K562 (cell line): ENCODE measurements around the gene SERTAD1. TPM values are rescaled to one million over a fixed set of nuclear protein-coding genes. Genes with fewer than 3 reads are reported as not detected.
"Not testable (repeated sequence)": the region's sequence is repeated elsewhere in the genome, so short reads cannot be mapped to it uniquely, and the experiment has no call there.

Experiments
- ATAC-seq: fragments of 200-7000 bp; cut with Tn5 transposase; 3 replicates; pipeline ENCODE4 v1.9.1; 2020; ENCODE audit warnings: moderate library complexity
- BruUV-seq: library from RNA; stranded (reverse); fragments of 400-500 nt; replicated peaks from 2 replicates; lab custom pipeline; 2021; lab: Mats Ljungman, UMichigan
- CTCF ChIA-PET: fragments of 300-600 bp; formaldehyde crosslinking; extraction: SDS; loops from one replicate; lab custom pipeline; 2021; ENCODE audit warnings: low intra/inter-chr PET ratio; lab: Yijun Ruan, JAX
- POLR2A ChIA-PET: fragments of 300-600, 350-650 bp; sonication (Branson Sonifier 250); formaldehyde crosslinking; extraction: SDS; loops from one replicate; lab custom pipeline; 2021; ENCODE audit warnings: antibody characterized with exemption, inconsistent platforms; lab: Yijun Ruan, JAX
- DNase-seq, 4 experiments: peaks; one replicate each; pipeline versions ENCODE4 v3.0.0 to v3.0.0-alpha.2; 2011 to 2018; ENCODE audit warnings: low spot score in 3 of 4, mixed read lengths in 3 of 4; ENCODE audit errors: extremely low read depth in 1 of 4
- FAIRE-seq: peaks from 2 replicates; lab custom pipeline; 2011; peaks lifted over from hg19 to GRCh38; lab: Jason Lieb, UNC
- H2AFZ ChIP-seq: 2 replicates; pipeline ENCODE4 v1.6.0; 2011; ENCODE audit warnings: low read depth, low read length, control low read depth, inconsistent platforms
- H3K27ac ChIP-seq: fragments of 200-600 bp; 3 replicates; pipeline ENCODE4 v1.8.0; 2011; ENCODE audit warnings: low read depth, mild to moderate bottlenecking, control low read depth, inconsistent platforms, low read length, moderate library complexity, mixed read lengths; ENCODE audit errors: extremely low read depth
- H3K27me3 ChIP-seq, 2 experiments: fragments of 300-600 bp in 1 of 2; 2 replicates in 1 of 2; 3 replicates in 1 of 2; pipeline versions ENCODE4 v1.6.0 to v1.8.0; 2011; ENCODE audit warnings: inconsistent platforms in 2 of 2, low read length in 2 of 2, mild to moderate bottlenecking in 1 of 2, mixed read lengths in 1 of 2, moderate library complexity in 1 of 2; ENCODE audit not compliant: control insufficient read depth in 2 of 2, insufficient read depth in 2 of 2
- H3K36me3 ChIP-seq: fragments of 300-600 bp; 3 replicates; pipeline ENCODE4 v1.8.0; 2011; ENCODE audit warnings: mild to moderate bottlenecking, low read length, inconsistent platforms; ENCODE audit not compliant: control insufficient read depth, insufficient read depth
- H3K4me1 ChIP-seq, 2 experiments: fragments of 200-600 bp in 1 of 2; replicated peaks in 1 of 2; 2 replicates in 1 of 2; 3 replicates in 1 of 2; pipeline versions ENCODE4 v1.5.1 to v1.8.0; 2011; ENCODE audit warnings: inconsistent platforms in 2 of 2, low read length in 2 of 2, mild to moderate bottlenecking in 1 of 2, mixed read lengths in 1 of 2, moderate library complexity in 1 of 2; ENCODE audit not compliant: control insufficient read depth in 2 of 2, insufficient read depth in 2 of 2
- H3K4me2 ChIP-seq: 2 replicates; pipeline ENCODE4 v1.6.1; 2011; ENCODE audit warnings: low read length, control low read depth, inconsistent platforms, mixed read lengths; ENCODE audit not compliant: insufficient read depth
- H3K4me3 ChIP-seq: fragments of 200-600 bp; sonication (generic), shearing (Covaris generic); 2 replicates; pipeline ENCODE4 v1.5.1; 2016; ENCODE audit warnings: control low read depth, inconsistent platforms
- H3K79me2 ChIP-seq: fragments of 200-600 bp; 3 replicates; pipeline ENCODE4 v1.8.0; 2011; ENCODE audit warnings: low read length, inconsistent platforms; ENCODE audit not compliant: control insufficient read depth, insufficient read depth
- H3K9ac ChIP-seq, 2 experiments: 2 replicates each; pipeline versions ENCODE4 v1.6.0 to v1.6.1; 2011; ENCODE audit warnings: low read depth in 2 of 2, low read length in 2 of 2, control low read depth in 1 of 2, inconsistent platforms in 1 of 2, mild to moderate bottlenecking in 1 of 2, mixed read lengths in 1 of 2; ENCODE audit not compliant: insufficient read depth in 1 of 2
- H3K9me1 ChIP-seq: one replicate; pipeline ENCODE4 v1.6.0; 2011; ENCODE audit warnings: inconsistent platforms, mild to moderate bottlenecking, low read length, moderate library complexity; ENCODE audit not compliant: control insufficient read depth, insufficient read depth
- H3K9me3 ChIP-seq: replicated peaks from 2 replicates; pipeline ENCODE4 v1.5.1; 2011; ENCODE audit warnings: low read depth, low read length, inconsistent platforms; ENCODE audit not compliant: control insufficient read depth, insufficient read depth
- H4K20me1 ChIP-seq: replicated peaks from 2 replicates; pipeline ENCODE4 v1.6.1; 2011; ENCODE audit warnings: low read length, inconsistent platforms, mixed read lengths; ENCODE audit not compliant: control insufficient read depth, insufficient read depth
- CEBPB ChIP-seq: fragments of 450-650 bp; IDR thresholded peaks from 2 replicates; pipeline ENCODE4 v1.6.1; 2016; ENCODE audit warnings: missing genetic modification characterization, missing compliant biosample characterization
- CEBPG ChIP-seq, 3 experiments: fragments of 200-800 bp in 1 of 3; sonication (Bioruptor generic) in 1 of 3; sonication (generic) in 1 of 3; formaldehyde crosslinking in 1 of 3; IDR thresholded peaks in 2 of 3; conservative IDR thresholded peaks in 1 of 3; 2 replicates each; pipeline versions ENCODE4 v1.6.1 to v1.8.0; 2016 to 2022; ENCODE audit warnings: missing compliant biosample characterization in 2 of 3, missing genetic modification characterization in 2 of 3, mild to moderate bottlenecking in 1 of 3, missing genetic modification reagents in 1 of 3
- WGBS: fragments of 100-300 bp; shearing (Covaris generic); methylation state at CpG from one replicate; pipeline ENCODE4 v1.1.6; 2016; ENCODE audit warnings: low coverage, mixed read lengths; ENCODE audit not compliant: insufficient coverage; ENCODE audit errors: missing lambda C conversion rate; 5-methylcytosine and 5-hydroxymethylcytosine counted together
- in situ Hi-C: fragments of 300-500 bp; cut with MboI; formaldehyde crosslinking; loops from 4 replicates; pipeline ENCODE4 v1.15.0; 2018; ENCODE audit warnings: inconsistent platforms, mixed read lengths
- intact Hi-C: fragments of 100-400 bp; cut with micrococcal nuclease; formaldehyde crosslinking; loops from 2 replicates; pipeline ENCODE4 v1.14.2; 2022
- polyA plus RNA-seq, 8 experiments: library from polyadenylated mRNA; depleted of rRNA in 4 of 8; stranded (reverse) in 5 of 8; unstranded in 3 of 8; fragments of >200 nt; fragmentation: Nextera tagmentation in 2 of 8; fragmentation: Illumina TruSeq in 1 of 8; extraction: Ambion mirVana in 2 of 8; extraction: Trizol in 1 of 8; gene quantifications; 2 replicates each; pipeline versions ENCODE4 v1.2.1 to v1.2.3, GENCODE V29; 2011 to 2014; ENCODE audit warnings: inconsistent platforms in 1 of 8, missing spikeins in 1 of 8
- total RNA-seq, 7 experiments: library from RNA; depleted of rRNA in 6 of 7; stranded (reverse); fragments of >200 nt in 6 of 7; fragmentation: Illumina TruSeq in 2 of 7; extraction: Trizol in 2 of 7; gene quantifications; 2 replicates each; pipeline versions ENCODE4 v1.2.1 to v1.2.3, GENCODE V29; 2011 to 2021; ENCODE audit warnings: low replicate concordance in 1 of 7
- TF ChIP-seq, protein P1 (sequence below), 2 experiments: fragments of 450-650 bp in 1 of 2; sonication (generic) in 1 of 2; formaldehyde crosslinking in 1 of 2; IDR thresholded peaks in 1 of 2; conservative IDR thresholded peaks in 1 of 2; 2 replicates each; pipeline versions ENCODE4 v1.6.1 to v1.8.1; 2016 to 2023; ENCODE audit warnings: mild to moderate bottlenecking in 2 of 2, moderate library complexity in 2 of 2, inconsistent platforms in 1 of 2, missing genetic modification reagents in 1 of 2

Gene SERTAD1
- total and polyA plus RNA-seq, 9 of the 15 experiments (the other 6 are each of a cell fraction or from before 2014, with no cell fraction given), result 0.15 to 8.7 (median 4.9) TPM

DNA sequence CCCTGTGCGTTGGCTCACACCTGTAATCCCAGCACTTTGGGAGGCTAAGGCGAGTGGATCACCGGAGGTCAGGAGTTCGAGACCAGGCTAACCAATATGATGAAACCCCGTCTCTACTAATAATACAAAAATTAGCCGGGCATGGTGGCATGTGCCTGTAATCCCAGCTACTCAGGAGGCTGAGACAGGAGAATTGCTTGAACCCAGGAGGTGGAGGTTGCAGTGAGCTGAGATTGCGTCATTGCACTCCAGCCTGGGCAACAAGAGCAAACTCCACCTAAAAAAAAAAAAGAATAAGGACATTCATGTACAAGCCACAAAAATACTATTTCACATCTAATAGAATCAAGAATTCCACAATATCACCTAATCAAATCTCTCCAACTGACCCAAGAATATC, 2.4 kb upstream of the SERTAD1 start:
- Histone ChIP-seq H3K4me1 (peaks cover 3 to 26% of the 10 kb centered on the region in 2 experiments; a peak in 4 of 5 replicates), H3K79me2 (peaks cover 27% of the 10 kb centered on the region)
- H4K20me1 ChIP-seq, H3K4me2 ChIP-seq, H3K36me3 ChIP-seq, FAIRE-seq, H2AFZ ChIP-seq, H3K4me3 ChIP-seq, CTCF ChIA-PET, H3K27me3 ChIP-seq, ATAC-seq, in situ Hi-C loops, BruUV-seq, intact Hi-C loops, H3K9me3 ChIP-seq, H3K9me1 ChIP-seq, DNase-seq, H3K27ac ChIP-seq, H3K9ac ChIP-seq: not testable (repeated sequence)
- TF ChIP-seq CEBPB (peak; percentile 71), CEBPG (CRISPR knock-in tag; IDR thresholded peaks at IDR 0.05) (peak; percentile 48; the same call in 1 of the 2 replicates), CEBPG (tag; conservative IDR thresholded peaks at IDR 0.05 in 1 of 2, IDR thresholded peaks at IDR 0.05 in 1 of 2) (peak in 1 of 2 experiments; percentile 48; a peak in 1 of 4 replicates)
- TF ChIP-seq, protein P1, sequence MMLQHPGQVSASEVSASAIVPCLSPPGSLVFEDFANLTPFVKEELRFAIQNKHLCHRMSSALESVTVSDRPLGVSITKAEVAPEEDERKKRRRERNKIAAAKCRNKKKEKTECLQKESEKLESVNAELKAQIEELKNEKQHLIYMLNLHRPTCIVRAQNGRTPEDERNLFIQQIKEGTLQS (IDR thresholded peaks at IDR 0.05), result 0 out of 2 replicates have a peak, but pooled peaks have one; percentile 31
- TF ChIP-seq, protein P1 (CRISPR knock-in tag; conservative IDR thresholded peaks at IDR 0.05), result not testable (repeated sequence)
- 87% methylated on average over 7 of the region's 7 CpGs for WGBS
- POLR2A ChIA-PET, result interaction anchor here (0.6 to 2.6 kb wide), 2 partner anchors 15 to 780 kb away, joined by 3 to 25 read pairs; partner anchors contain the start of gene SERTAD3
